ENCODE results near the gene GPX5.

DNA sequence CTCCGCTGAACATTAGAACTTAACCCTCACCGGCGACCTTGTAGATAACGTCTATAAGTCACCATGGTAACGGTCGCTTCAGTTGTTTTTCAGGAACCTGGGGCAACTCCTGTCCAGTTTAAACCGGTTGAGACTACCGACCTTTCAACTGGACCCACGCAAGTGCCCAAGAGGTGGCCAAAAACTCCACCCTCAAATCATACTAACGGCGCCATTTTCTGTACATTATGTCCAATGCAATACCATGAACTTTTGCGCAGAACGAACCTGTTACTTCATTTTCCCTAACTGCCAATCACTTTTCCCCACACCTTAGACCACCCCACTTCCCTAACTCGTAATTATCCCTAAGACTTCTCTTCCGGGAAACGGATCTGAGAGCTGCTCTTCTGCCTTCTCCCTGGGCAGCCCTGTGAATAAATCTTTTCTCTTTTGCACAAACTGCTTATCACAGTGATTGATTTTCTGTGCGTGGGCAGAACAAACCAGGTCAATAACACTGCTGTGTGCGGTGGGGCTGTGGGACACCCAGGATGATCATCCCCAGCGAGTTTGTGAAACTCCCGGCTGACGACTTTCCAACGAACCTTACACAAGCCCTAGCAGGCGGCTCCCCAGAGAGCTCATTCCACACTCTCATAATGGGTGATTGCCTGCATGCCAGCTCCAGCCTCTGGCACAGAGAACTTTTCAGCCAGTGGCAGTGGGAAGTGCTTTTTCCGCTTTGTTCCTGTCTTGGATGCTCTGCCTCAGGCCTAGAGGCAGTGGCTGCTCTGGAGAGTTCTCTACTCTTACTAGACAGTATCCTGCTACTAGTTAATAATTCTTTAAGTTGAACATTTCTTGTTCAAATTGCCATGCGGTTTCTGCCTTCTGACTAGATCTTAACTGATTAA lies 28.6 kb downstream of the GPX5 start:
- TF ChIP-seq POLR2A (IDR thresholded peaks at IDR 0.05; ENCODE audit: low read depth, low read length) (no peak), TAF1 (IDR thresholded peaks at IDR 0.05; ENCODE audit: low read depth, low read length) (no peak), POLR2AphosphoS5 (IDR thresholded peaks at IDR 0.05; ENCODE audit: low read depth, low read length) (no peak), SPI1 (IDR thresholded peaks at IDR 0.05; ENCODE audit: low read depth, low read length) (no peak), POU2F2 (IDR thresholded peaks at IDR 0.05; ENCODE audit: low read depth, low read length) (no peak), PAX5 (IDR thresholded peaks at IDR 0.05; ENCODE audit: insufficient read depth, low read length, severe bottlenecking) (no peak)
